Loucy (cell line): ENCODE data around the gene ADAMTS13.

Experiments
- CTCF ChIP-seq: fragments of 200-600 bp; sonication (generic); conservative IDR thresholded peaks from 2 replicates; pipeline ENCODE4 v1.5.1; 2014; ENCODE audit warnings: mild to moderate bottlenecking, antibody characterized with exemption, low read length
- EZH2phosphoT487 ChIP-seq: fragments of 200-600 bp; IDR thresholded peaks from 2 replicates; pipeline ENCODE4 v1.6.1; 2018; ENCODE audit warnings: antibody characterized with exemption, mild to moderate bottlenecking, moderate library complexity, borderline replicate concordance

GRCh38 chr9:133474853-133475252, 52.7 kb downstream of the ADAMTS13 start:
- TF ChIP-seq CTCF (peak; percentile 12; the same call in 1 of the 2 replicates), EZH2phosphoT487 (no peak)
